H1 (cell line): ENCODE results near the gene NUP88. TPM values are rescaled to one million over a fixed set of nuclear protein-coding genes. Genes with fewer than 3 reads are reported as not detected.

Source experiments
- CTCF ChIA-PET: fragments of 300-600 bp; sonication (Branson Sonifier 250); formaldehyde crosslinking; loops from one replicate; lab custom pipeline; 2021; ENCODE audit not compliant: partially characterized antibody; lab: Charles Lee
- POLR2A ChIA-PET: fragments of 300-600 bp; sonication (Branson Sonifier 250); formaldehyde crosslinking; loops from one replicate; lab custom pipeline; 2021; ENCODE audit warnings: inconsistent platforms; ENCODE audit not compliant: partially characterized antibody; lab: Charles Lee
- DNase-seq, 2 experiments: peaks; one replicate each; pipeline versions ENCODE4 v3.0.0 to v3.0.0-alpha.2; 2010 to 2022; ENCODE audit warnings: low spot score in 2 of 2, low read depth in 1 of 2, mixed read lengths in 1 of 2
- FAIRE-seq: peaks from 2 replicates; lab custom pipeline; 2011; peaks lifted over from hg19 to GRCh38; lab: Jason Lieb, UNC
- H2AFZ ChIP-seq: 2 replicates; pipeline ENCODE4 v1.8.1; 2012; ENCODE audit warnings: low read length, inconsistent platforms
- H2AK5ac ChIP-seq: 2 replicates; pipeline ENCODE4 v1.6.1; 2013; ENCODE audit warnings: low read depth, low read length
- H2BK120ac ChIP-seq: replicated peaks from 2 replicates; pipeline ENCODE3; 2013; ENCODE audit warnings: low read depth, low read length, inconsistent platforms
- H2BK12ac ChIP-seq: 2 replicates; pipeline ENCODE4 v1.6.1; 2013; ENCODE audit warnings: low read depth, low read length
- H2BK15ac ChIP-seq: 2 replicates; pipeline ENCODE4 v1.6.1; 2013; ENCODE audit warnings: low read length
- H2BK20ac ChIP-seq: 2 replicates; pipeline ENCODE4 v1.6.1; 2013; ENCODE audit warnings: low read length
- H2BK5ac ChIP-seq: 2 replicates; pipeline ENCODE4 v1.6.1; 2013; ENCODE audit warnings: low read depth, low read length
- H3K14ac ChIP-seq: 2 replicates; pipeline ENCODE4 v1.6.1; 2013; ENCODE audit warnings: inconsistent platforms; ENCODE audit not compliant: insufficient read length
- H3K18ac ChIP-seq: 2 replicates; pipeline ENCODE4 v1.6.1; 2013; ENCODE audit warnings: low read length; ENCODE audit errors: extremely low read depth
- H3K23ac ChIP-seq: 2 replicates; pipeline ENCODE4 v1.6.1; 2013; ENCODE audit warnings: inconsistent platforms; ENCODE audit not compliant: insufficient read length
- H3K23me2 ChIP-seq: 2 replicates; pipeline ENCODE4 v1.6.1; 2013; ENCODE audit warnings: low read depth, low read length
- H3K27ac ChIP-seq: 2 replicates; pipeline ENCODE4 v1.6.1; 2011; ENCODE audit warnings: low read depth, low read length, inconsistent platforms
- H3K27me3 ChIP-seq, 4 experiments: replicated peaks in 1 of 4; 1 replicate in 1 of 4; 2 replicates in 3 of 4; pipeline versions ENCODE4 v1.6.1 to v1.8.1; 2011 to 2013; ENCODE audit warnings: low read length in 3 of 4, mild to moderate bottlenecking in 3 of 4, inconsistent platforms in 2 of 4, mixed read lengths in 2 of 4, moderate library complexity in 1 of 4; ENCODE audit not compliant: control insufficient read depth in 3 of 4, insufficient read depth in 3 of 4; ENCODE audit errors: extremely low read depth in 1 of 4
- H3K36me3 ChIP-seq, 4 experiments: 2 replicates each; pipeline versions ENCODE4 v1.6.1 to v1.8.1; 2011 to 2013; ENCODE audit warnings: mild to moderate bottlenecking in 4 of 4, low read length in 3 of 4, moderate library complexity in 2 of 4, control low read depth in 1 of 4, inconsistent platforms in 1 of 4; ENCODE audit not compliant: insufficient read depth in 4 of 4, control insufficient read depth in 2 of 4
- H3K4ac ChIP-seq: replicated peaks from 2 replicates; pipeline ENCODE3; 2013; ENCODE audit warnings: low read length, low read depth, mixed read lengths, inconsistent platforms; ENCODE audit not compliant: insufficient read length
- H3K4me1 ChIP-seq, 4 experiments: replicated peaks in 1 of 4; 1 replicate in 1 of 4; 2 replicates in 3 of 4; pipeline versions ENCODE4 v1.6.1 to v1.8.1; 2011 to 2013; ENCODE audit warnings: low read length in 3 of 4, inconsistent platforms in 2 of 4, mixed read lengths in 1 of 4; ENCODE audit not compliant: insufficient read depth in 4 of 4, control insufficient read depth in 3 of 4
- H3K4me2 ChIP-seq, 2 experiments: 2 replicates each; pipeline versions ENCODE4 v1.6.1 to v1.8.1; 2011 to 2013; ENCODE audit warnings: low read depth in 2 of 2, low read length in 2 of 2, control low read depth in 1 of 2, inconsistent platforms in 1 of 2, mild to moderate bottlenecking in 1 of 2; ENCODE audit not compliant: insufficient read depth in 1 of 2
- H3K4me3 ChIP-seq, 4 experiments: fragments of 200-600, 300-600 bp in 1 of 4; sonication (generic), shearing (Covaris generic), sonication (Bioruptor Twin) in 1 of 4; 2 replicates each; pipeline versions ENCODE4 v1.5.1 to v1.8.1; 2011 to 2016; ENCODE audit warnings: low read length in 4 of 4, low read depth in 3 of 4, control low read depth in 2 of 4, inconsistent platforms in 2 of 4, mild to moderate bottlenecking in 2 of 4, mixed read lengths in 1 of 4, moderate library complexity in 1 of 4; ENCODE audit not compliant: insufficient read depth in 2 of 4; ENCODE audit errors: extremely low read depth in 1 of 4
- H3K56ac ChIP-seq: replicated peaks from 2 replicates; pipeline ENCODE3; 2013; ENCODE audit warnings: low read depth, mild to moderate bottlenecking, mixed read lengths, low read length, inconsistent platforms; ENCODE audit not compliant: insufficient read length
- H3K79me1 ChIP-seq: 2 replicates; pipeline ENCODE4 v1.6.1; 2013; ENCODE audit warnings: low read depth, low read length, control low read depth
- H3K79me2 ChIP-seq, 2 experiments: 2 replicates each; pipeline versions ENCODE4 v1.6.1 to v1.8.1; 2012 to 2013; ENCODE audit warnings: low read length in 2 of 2, mild to moderate bottlenecking in 2 of 2, inconsistent platforms in 1 of 2; ENCODE audit not compliant: insufficient read depth in 2 of 2, control insufficient read depth in 1 of 2
- H3K9ac ChIP-seq, 4 experiments: replicated peaks in 1 of 4; 1 replicate in 1 of 4; 2 replicates in 3 of 4; pipeline versions ENCODE4 v1.6.1 to v1.8.1; 2011 to 2013; ENCODE audit warnings: low read depth in 3 of 4, low read length in 3 of 4, control low read depth in 2 of 4, mild to moderate bottlenecking in 2 of 4, moderate library complexity in 2 of 4, inconsistent platforms in 1 of 4; ENCODE audit errors: extremely low read depth in 1 of 4
- H3K9me3 ChIP-seq, 2 experiments: 2 replicates each; pipeline versions ENCODE4 v1.6.1 to v1.8.1; 2012 to 2013; ENCODE audit warnings: mild to moderate bottlenecking in 2 of 2, moderate library complexity in 2 of 2, control low read depth in 1 of 2, inconsistent platforms in 1 of 2, low read depth in 1 of 2, low read length in 1 of 2, mixed read lengths in 1 of 2; ENCODE audit not compliant: insufficient read depth in 2 of 2
- H4K20me1 ChIP-seq, 2 experiments: replicated peaks in 1 of 2; 2 replicates each; pipeline versions ENCODE3 to v1.8.1; 2011 to 2013; ENCODE audit warnings: inconsistent platforms in 2 of 2, low read length in 2 of 2, mild to moderate bottlenecking in 1 of 2; ENCODE audit not compliant: insufficient read depth in 2 of 2, control insufficient read depth in 1 of 2
- H4K5ac ChIP-seq: 2 replicates; pipeline ENCODE4 v1.6.1; 2013; ENCODE audit warnings: low read length, low read depth, mixed read lengths, inconsistent platforms; ENCODE audit not compliant: insufficient read length
- H4K8ac ChIP-seq: 2 replicates; pipeline ENCODE4 v1.8.0; 2013; ENCODE audit warnings: mild to moderate bottlenecking, moderate library complexity, low read length, inconsistent platforms; ENCODE audit not compliant: insufficient read depth; ENCODE audit errors: extremely low read depth
- H4K91ac ChIP-seq: replicated peaks from 2 replicates; pipeline ENCODE3; 2013; ENCODE audit warnings: low read length, mixed read lengths, inconsistent platforms; ENCODE audit not compliant: insufficient read length
- TBP ChIP-seq: IDR thresholded peaks from 2 replicates; pipeline ENCODE4 v1.6.1; 2011; ENCODE audit warnings: low read depth, low read length, improper control_type of control experiment
- WGBS, 2 experiments: shearing (Covaris generic) in 1 of 2; methylation state at CpG; one replicate each; pipeline versions ENCODE4 v1.1.6 to v1.1.7; 2013 to 2015; ENCODE audit warnings: low lambda C conversion rate in 2 of 2, mixed read lengths in 2 of 2, inconsistent platforms in 1 of 2, low coverage in 1 of 2, missing lambda C conversion rate in 1 of 2; ENCODE audit not compliant: insufficient replicate concordance in 2 of 2, insufficient coverage in 1 of 2, insufficient read length in 1 of 2; ENCODE audit errors: extremely low coverage in 1 of 2, missing lambda C conversion rate in 1 of 2; 5-methylcytosine and 5-hydroxymethylcytosine counted together
- polyA plus RNA-seq, 7 experiments: library from polyadenylated mRNA; depleted of rRNA in 3 of 7; stranded (reverse) in 5 of 7; unstranded in 2 of 7; fragments of >200 nt in 5 of 7; fragments of 200-250 nt in 2 of 7; gene quantifications; 1 replicate in 5 of 7; 2 replicates in 1 of 7; 4 replicates in 1 of 7; pipeline versions ENCODE4 v1.2.1 to v1.2.3, GENCODE V29; 2011 to 2013; ENCODE audit warnings: missing spikeins in 2 of 7, mixed read lengths in 2 of 7
- total RNA-seq: library from RNA; stranded (reverse); fragmentation: NEBNext Ultra II Directional; extraction: Animal tissue kit (Norgen Biotek cat#: 25700); gene quantifications from 2 replicates; pipeline ENCODE4 v1.2.1, GENCODE V29; 2021

Gene NUP88
- total and polyA plus RNA-seq, 2 of the 8 experiments (the other 6 are each of a cell fraction or from before 2014, with no cell fraction given), result 77.4 to 105 TPM

DNA sequence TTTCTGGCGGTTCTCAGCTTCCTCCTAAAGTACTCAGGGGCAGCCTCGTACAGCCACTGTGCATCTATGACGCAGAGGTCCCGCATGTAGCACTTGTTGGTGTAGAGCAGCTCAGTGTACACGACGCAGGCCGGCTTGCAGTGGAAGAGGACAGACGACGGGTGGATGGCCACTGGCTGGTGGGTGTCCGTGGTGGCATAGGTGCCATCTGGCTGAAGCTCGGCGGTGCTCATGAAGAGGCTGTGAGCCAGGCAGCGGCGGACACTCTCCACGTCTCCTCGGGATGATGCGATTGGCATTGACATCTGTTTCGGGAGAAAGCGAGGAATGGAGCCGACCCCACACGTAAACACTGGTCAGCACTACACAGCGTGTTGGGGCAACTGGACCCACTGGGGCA lies 24.7 kb upstream of the NUP88 start:
- Histone ChIP-seq H3K9ac (no peak overlapping the region), H2BK12ac (no peak overlapping the region), H3K18ac (no peak overlapping the region), H3K27me3 (no peaks in the 10 kb centered on the region), H3K4me2 (no peak overlapping the region), H3K79me2 (peaks cover 0 to 10% of the 10 kb centered on the region in 2 experiments; a peak in 1 of 4 replicates), H4K8ac (no peak overlapping the region; the same call in 1 of the 2 replicates), H2AFZ (no peak overlapping the region), H4K5ac (no peak overlapping the region), H3K4ac (no peak overlapping the region), H3K56ac (no peak overlapping the region), H2BK20ac (no peak overlapping the region), H3K23me2 (no peaks in the 10 kb centered on the region), H2BK5ac (no peak overlapping the region), H2BK120ac (no peak overlapping the region), H3K14ac (no peak overlapping the region), H4K91ac (no peak overlapping the region), H2AK5ac (no peak overlapping the region), H3K9me3 (no peaks in the 10 kb centered on the region), H3K79me1 (peaks cover 9% of the 10 kb centered on the region), H3K36me3 (peaks cover 15 to 55% (median 46%) of the 10 kb centered on the region in 4 experiments), H4K20me1 (peaks cover 3 to 14% of the 10 kb centered on the region in 2 experiments), H3K4me3 (no peak overlapping the region), H3K4me1 (no peaks in the 10 kb centered on the region), H2BK15ac (no peak overlapping the region), H3K27ac (no peak overlapping the region), H3K23ac (no peak overlapping the region)
- 97% methylated on average over 22 of the region's 22 CpGs; no CpG with 5 or more reads in 1 of the 2 experiments for WGBS, 2 experiments
- FAIRE-seq (no peak), DNase-seq (no peak)
- ChIA-PET POLR2A (interaction anchor here (2.8 to 21.2 kb wide), 2 partner anchors 16 to 18 kb away, joined by 9 to 228 read pairs; no protein-coding TSS in a partner anchor), CTCF (interaction anchor here (2.6 kb wide), 1 partner anchor 11 kb away, joined by 9 read pairs; no protein-coding TSS in a partner anchor)
- TF ChIP-seq TBP, result no peak
